AG04450 (cell line): Measurements from ENCODE around the gene ZNF385D. TPM values are rescaled to one million over a fixed set of nuclear protein-coding genes. Genes with fewer than 3 reads are reported as not detected.

ENCODE experiments used
- CTCF ChIA-PET: fragments of 300-600, 350-600 bp; formaldehyde crosslinking; extraction: SDS; loops from one replicate; lab custom pipeline; 2022; ENCODE audit warnings: antibody characterized with exemption, inconsistent platforms; lab: Charles Lee
- POLR2A ChIA-PET: fragments of 350-600 bp; formaldehyde crosslinking; extraction: SDS; loops from one replicate; lab custom pipeline; 2021; ENCODE audit warnings: antibody characterized with exemption, inconsistent platforms; lab: Yijun Ruan, JAX
- DNase-seq: peaks from one replicate; pipeline ENCODE4 v3.0.0-alpha.2; 2011; ENCODE audit warnings: low read depth, low spot score
- H3K27ac ChIP-seq: one replicate; pipeline ENCODE4 v1.5.1; 2012; ENCODE audit warnings: low read depth, low read length, control low read depth
- H3K27me3 ChIP-seq: one replicate; pipeline ENCODE4 v1.6.0; 2012; ENCODE audit warnings: low read length; ENCODE audit not compliant: control insufficient read depth, insufficient read depth
- H3K4me3 ChIP-seq: 2 replicates; pipeline ENCODE4 v1.5.1; 2011; ENCODE audit warnings: mild to moderate bottlenecking, low read depth, low read length, control low read depth
- H3K9me3 ChIP-seq: 2 replicates; pipeline ENCODE4 v1.5.1; 2012; ENCODE audit warnings: low read length; ENCODE audit not compliant: control insufficient read depth, insufficient read depth
- CTCF ChIP-seq: IDR thresholded peaks from 2 replicates; pipeline ENCODE4 v1.5.1; 2011; ENCODE audit warnings: low read depth, low read length, control low read depth, inconsistent platforms
- polyA plus RNA-seq: library from polyadenylated mRNA; depleted of rRNA; stranded (reverse); fragments of >200 nt; gene quantifications from 2 replicates; pipeline ENCODE4 v1.2.3, GENCODE V29; 2011

ZNF385D gene
- polyA plus RNA-seq, 1 experiment: 0.10 TPM

DNA sequence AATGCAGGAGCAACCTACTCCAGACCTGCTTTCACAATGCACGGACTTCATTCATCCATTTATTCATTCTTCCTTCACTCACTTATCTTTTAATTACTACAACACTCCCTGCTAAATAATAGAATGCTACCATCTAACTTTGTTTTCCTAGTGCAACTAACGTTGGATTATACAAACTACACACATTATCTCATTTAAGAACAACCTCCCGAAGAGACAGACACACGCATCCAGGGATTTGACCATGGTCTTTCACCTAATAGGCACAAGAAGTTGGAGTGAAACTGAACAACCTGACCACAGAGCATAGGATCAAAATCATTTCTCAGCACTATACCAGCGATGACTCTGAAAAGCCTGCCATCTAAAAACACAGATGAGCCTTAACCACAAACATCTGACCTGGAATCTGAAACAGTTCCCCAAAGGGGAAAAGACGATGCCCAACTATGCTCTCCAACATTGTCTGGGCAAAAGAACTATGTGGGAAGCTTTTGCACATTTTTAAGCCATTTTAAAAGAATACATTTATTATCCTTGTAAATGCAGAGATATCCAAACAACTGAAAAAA is 21.0 kb downstream of the ZNF385D start:
- CTCF ChIA-PET: no interaction called here
- H3K27ac ChIP-seq: no peak overlapping the region
- no peaks in the 10 kb centered on the region for H3K27me3 ChIP-seq
- POLR2A ChIA-PET: no interaction called here
- H3K4me3 ChIP-seq: no peak overlapping the region
- H3K9me3 ChIP-seq: no peaks in the 10 kb centered on the region
- no peak for DNase-seq
- TF ChIP-seq CTCF: no peak

DNA sequence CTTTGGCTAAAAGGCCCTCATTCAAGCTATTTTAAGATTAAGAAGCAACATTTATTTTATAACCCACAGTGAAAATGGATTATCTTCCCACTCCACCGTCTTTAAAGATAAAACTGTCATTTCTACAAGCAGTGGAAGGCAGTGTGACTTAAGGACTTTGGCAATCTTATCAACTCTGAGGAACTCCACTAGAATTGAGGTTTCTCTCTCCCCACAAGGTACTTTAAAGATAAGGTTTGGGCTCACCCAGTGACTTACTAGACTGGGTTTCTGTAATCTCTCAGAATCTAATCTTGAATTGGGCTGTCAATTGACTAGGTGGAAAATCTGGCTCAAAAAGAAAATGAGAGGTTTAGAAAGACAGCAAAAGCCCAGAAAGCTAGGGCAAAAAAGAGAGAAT is 21.7 kb downstream of the ZNF385D start:
- TF ChIP-seq CTCF: no peak
- no peak overlapping the region for H3K27ac ChIP-seq

DNA sequence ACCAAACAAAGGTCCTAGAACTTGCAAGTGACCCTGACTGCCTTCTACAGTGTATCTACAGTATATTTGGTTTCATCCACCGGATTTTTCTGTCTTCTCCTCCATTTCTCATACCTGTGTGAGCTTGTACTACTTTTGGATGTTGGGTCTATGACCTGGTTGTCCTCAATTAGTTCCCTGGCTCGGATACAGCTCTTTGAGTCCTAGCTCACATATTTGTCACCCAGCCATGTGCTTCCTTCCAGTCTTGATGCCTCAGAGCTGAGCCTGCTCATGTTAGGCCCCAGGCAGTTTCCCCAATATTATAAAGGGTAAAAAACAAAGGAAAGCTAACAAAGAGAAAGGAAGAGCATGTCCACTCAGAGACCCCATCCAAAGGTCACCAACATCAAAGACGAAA is 28.2 kb downstream of the ZNF385D start:
- no peak for TF ChIP-seq CTCF
- DNase-seq: no peak
- ChIA-PET CTCF (no interaction called here), POLR2A (no interaction called here)
- no peak overlapping the region for H3K4me3 ChIP-seq
- H3K27ac ChIP-seq: no peak overlapping the region
- H3K27me3 ChIP-seq: no peaks in the 10 kb centered on the region
- H3K9me3 ChIP-seq: no peaks in the 10 kb centered on the region; the same call in 1 of the 2 replicates

More for the DNA sequence above, 21.7 kb downstream of the ZNF385D start:
- no peaks in the 10 kb centered on the region for H3K9me3 ChIP-seq
- no peak overlapping the region for H3K4me3 ChIP-seq
- CTCF ChIA-PET: no interaction called here
- DNase-seq: no peak
- H3K27me3 ChIP-seq: no peaks in the 10 kb centered on the region
- POLR2A ChIA-PET: no interaction called here

DNA sequence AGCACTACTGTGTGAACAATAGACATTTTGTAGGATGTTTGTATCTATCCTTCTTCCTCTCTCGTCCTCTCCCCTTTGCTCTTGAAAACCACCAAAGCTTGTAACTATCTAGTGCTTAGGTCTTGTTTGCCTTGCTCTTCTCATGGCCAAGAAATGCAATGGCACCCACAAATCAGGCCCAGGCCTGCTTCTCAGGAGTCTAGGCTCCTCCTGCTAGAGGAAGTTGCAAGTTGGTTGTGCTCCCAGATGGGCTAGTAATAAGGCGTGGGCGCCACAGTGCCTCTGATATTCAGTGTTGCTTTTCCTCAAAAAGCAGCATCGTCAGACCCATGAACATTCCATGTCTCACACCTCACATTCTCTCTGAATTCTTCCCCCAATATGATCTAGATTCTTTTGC is 28.7 kb downstream of the ZNF385D start:
- no peaks in the 10 kb centered on the region for H3K27me3 ChIP-seq
- TF ChIP-seq CTCF: no peak
- H3K4me3 ChIP-seq: no peak overlapping the region
- no peak for DNase-seq
- H3K9me3 ChIP-seq: no peaks in the 10 kb centered on the region; the same call in 1 of the 2 replicates
- H3K27ac ChIP-seq: no peak overlapping the region
- ChIA-PET CTCF (no interaction called here), POLR2A (no interaction called here)

DNA sequence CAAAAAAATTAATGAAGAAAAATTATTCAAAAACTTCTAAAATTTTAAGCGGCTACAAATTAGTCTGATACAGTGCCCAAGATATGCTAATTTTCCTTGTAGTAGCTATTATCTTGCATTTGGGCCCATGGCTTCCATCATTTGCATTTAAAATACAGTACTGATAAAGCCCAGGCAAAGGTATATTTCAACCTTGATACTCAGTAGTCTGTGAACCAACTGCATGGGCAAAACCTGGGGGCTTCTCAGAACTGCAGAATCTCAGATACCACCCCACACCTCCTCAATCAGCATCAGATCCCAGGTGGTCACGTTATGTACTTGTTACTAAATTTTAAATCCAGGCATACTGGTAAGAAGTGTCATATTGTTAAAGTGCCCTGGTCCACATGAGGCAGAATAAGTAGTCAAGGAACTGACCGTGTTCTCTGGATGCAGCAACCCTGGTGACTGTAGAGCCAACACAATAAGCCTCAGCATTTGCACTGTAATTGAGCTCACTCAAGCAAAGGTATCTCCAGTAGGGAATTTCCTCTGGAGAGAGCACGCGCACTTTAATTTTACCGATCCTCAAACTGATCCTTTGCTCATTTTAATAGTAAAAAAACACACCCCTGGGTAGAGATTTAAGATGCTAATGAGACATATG is 31.9 kb downstream of the ZNF385D start:
- Histone ChIP-seq H3K4me3 (no peak overlapping the region), H3K27me3 (no peaks in the 10 kb centered on the region), H3K27ac (no peak overlapping the region), H3K9me3 (no peaks in the 10 kb centered on the region; the same call in 1 of the 2 replicates)
- TF ChIP-seq CTCF: no peak
- ChIA-PET POLR2A (no interaction called here), CTCF (interaction anchor here (1.6 kb wide), 1 partner anchor 34 kb away, joined by 4 read pairs; no protein-coding TSS in a partner anchor)
- DNase-seq: no peak
